OCI-LY1 (cell line): ENCODE data around the gene GADD45B.

Source experiments
- H2AFZ ChIP-seq: fragments of 200-600 bp; sonication (generic), shearing (Covaris generic); 2 replicates; pipeline ENCODE4 v1.6.0; 2014; ENCODE audit warnings: antibody characterized with exemption, mild to moderate bottlenecking, low read length
- H3F3A ChIP-seq: fragments of 200-600 bp; sonication (generic), shearing (Covaris generic); 2 replicates; pipeline ENCODE4 v1.6.0; 2014; ENCODE audit warnings: mild to moderate bottlenecking, antibody characterized with exemption, low read length, moderate library complexity; ENCODE audit not compliant: insufficient read depth
- H3K27ac ChIP-seq: fragments of 200-600 bp; sonication (generic); 2 replicates; pipeline ENCODE4 v1.5.1; 2014; ENCODE audit warnings: low read length, mixed run types, mild to moderate bottlenecking, low read depth; ENCODE audit not compliant: poor library complexity, severe bottlenecking
- H3K27me3 ChIP-seq: fragments of 200-600 bp; sonication (generic); 2 replicates; pipeline ENCODE4 v1.6.0; 2014; ENCODE audit warnings: antibody characterized with exemption, mild to moderate bottlenecking, low read length, moderate library complexity; ENCODE audit not compliant: insufficient read depth
- H3K36me3 ChIP-seq: fragments of 200-600 bp; sonication (generic); 2 replicates; pipeline ENCODE4 v1.6.1; 2014; ENCODE audit warnings: mild to moderate bottlenecking, antibody characterized with exemption, low read length, moderate library complexity, mixed read lengths; ENCODE audit not compliant: insufficient read depth
- H3K4me1 ChIP-seq: fragments of 200-600 bp; sonication (generic); 2 replicates; pipeline ENCODE4 v1.5.1; 2014; ENCODE audit warnings: mild to moderate bottlenecking, low read length, moderate library complexity; ENCODE audit not compliant: insufficient read depth, severe bottlenecking
- H3K4me2 ChIP-seq: fragments of 200-600 bp; sonication (generic), shearing (Covaris generic); 2 replicates; pipeline ENCODE4 v1.6.1; 2014; ENCODE audit warnings: low read length
- H3K4me3 ChIP-seq: fragments of 200-600 bp; sonication (generic); 2 replicates; pipeline ENCODE4 v1.5.1; 2014; ENCODE audit warnings: low read length, low read depth, mild to moderate bottlenecking, mixed read lengths; ENCODE audit not compliant: poor library complexity, severe bottlenecking
- H3K79me2 ChIP-seq: fragments of 200-600 bp; shearing (Covaris generic); 2 replicates; pipeline ENCODE4 v1.6.1; 2016; ENCODE audit warnings: mixed run types, low read length, mixed read lengths; ENCODE audit not compliant: insufficient read depth
- H3K9ac ChIP-seq: fragments of 200-600 bp; sonication (generic), shearing (Covaris generic); 2 replicates; pipeline ENCODE4 v1.6.1; 2014; ENCODE audit warnings: mild to moderate bottlenecking, low read length, mixed read lengths
- H3K9me2 ChIP-seq: fragments of 200-600 bp; sonication (generic), shearing (Covaris generic); 2 replicates; pipeline ENCODE4 v1.6.1; 2014; ENCODE audit warnings: low read depth, mild to moderate bottlenecking, low read length, mixed read lengths
- H3K9me3 ChIP-seq: fragments of 200-600 bp; shearing (Covaris generic); 2 replicates; pipeline ENCODE4 v1.6.1; 2014; ENCODE audit warnings: low read length, mixed read lengths
- H4K20me1 ChIP-seq: fragments of 200-600 bp; sonication (generic), shearing (Covaris generic); 2 replicates; pipeline ENCODE4 v1.6.0; 2016; ENCODE audit warnings: mild to moderate bottlenecking, low read length; ENCODE audit not compliant: insufficient read depth
- EZH2 ChIP-seq: fragments of 200-600 bp; sonication (generic), shearing (Covaris generic); IDR thresholded peaks from 2 replicates; pipeline ENCODE4 v1.8.0; 2017; ENCODE audit warnings: borderline replicate concordance, mixed run types, mild to moderate bottlenecking, antibody characterized with exemption, low read length, moderate library complexity, mixed read lengths
- TF ChIP-seq, protein P1 (sequence below): fragments of 200-600 bp; sonication (generic), shearing (Covaris generic); IDR thresholded peaks from 2 replicates; pipeline ENCODE4 v1.5.1; 2017; ENCODE audit warnings: mild to moderate bottlenecking, antibody characterized with exemption, low read length, moderate library complexity, mixed read lengths

The GADD45B gene

DNA sequence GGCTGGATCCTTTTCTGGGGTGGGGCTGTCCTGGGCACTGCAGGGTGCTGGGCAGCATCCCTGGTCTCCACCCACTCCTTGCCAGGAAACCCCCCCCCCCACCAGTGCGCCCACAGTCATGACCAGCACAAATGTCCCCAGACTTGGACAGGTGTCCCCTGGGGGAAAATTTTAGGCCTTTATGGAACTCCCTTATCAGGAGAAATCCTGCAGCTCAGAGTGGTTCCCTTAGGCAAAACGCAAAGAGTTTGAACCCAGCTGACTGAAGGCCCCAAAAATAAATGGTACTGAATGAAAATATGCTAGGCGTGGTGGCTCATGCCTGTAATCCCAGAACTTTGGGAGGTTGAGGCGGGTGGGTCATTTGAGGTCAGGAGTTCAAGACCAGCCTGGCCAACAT is 51.8 kb downstream of the GADD45B start:
- Histone ChIP-seq H3K36me3 (no peaks in the 10 kb centered on the region; the same call in 1 of the 2 replicates), H3K4me3 (no peak overlapping the region), H3K9me3 (peaks cover 3% of the 10 kb centered on the region), H3K4me1 (no peaks in the 10 kb centered on the region), H3K9me2 (no peaks in the 10 kb centered on the region), H3K79me2 (no peaks in the 10 kb centered on the region), H2AFZ (no peak overlapping the region), H4K20me1 (no peaks in the 10 kb centered on the region), H3K4me2 (no peak overlapping the region), H3K9ac (no peak overlapping the region), H3K27me3 (peaks cover 15% of the 10 kb centered on the region; the same call in 1 of the 2 replicates), H3F3A (no peaks in the 10 kb centered on the region), H3K27ac (no peak overlapping the region)
- no peak for TF ChIP-seq EZH2
- TF ChIP-seq, protein P1, sequence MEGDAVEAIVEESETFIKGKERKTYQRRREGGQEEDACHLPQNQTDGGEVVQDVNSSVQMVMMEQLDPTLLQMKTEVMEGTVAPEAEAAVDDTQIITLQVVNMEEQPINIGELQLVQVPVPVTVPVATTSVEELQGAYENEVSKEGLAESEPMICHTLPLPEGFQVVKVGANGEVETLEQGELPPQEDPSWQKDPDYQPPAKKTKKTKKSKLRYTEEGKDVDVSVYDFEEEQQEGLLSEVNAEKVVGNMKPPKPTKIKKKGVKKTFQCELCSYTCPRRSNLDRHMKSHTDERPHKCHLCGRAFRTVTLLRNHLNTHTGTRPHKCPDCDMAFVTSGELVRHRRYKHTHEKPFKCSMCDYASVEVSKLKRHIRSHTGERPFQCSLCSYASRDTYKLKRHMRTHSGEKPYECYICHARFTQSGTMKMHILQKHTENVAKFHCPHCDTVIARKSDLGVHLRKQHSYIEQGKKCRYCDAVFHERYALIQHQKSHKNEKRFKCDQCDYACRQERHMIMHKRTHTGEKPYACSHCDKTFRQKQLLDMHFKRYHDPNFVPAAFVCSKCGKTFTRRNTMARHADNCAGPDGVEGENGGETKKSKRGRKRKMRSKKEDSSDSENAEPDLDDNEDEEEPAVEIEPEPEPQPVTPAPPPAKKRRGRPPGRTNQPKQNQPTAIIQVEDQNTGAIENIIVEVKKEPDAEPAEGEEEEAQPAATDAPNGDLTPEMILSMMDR: no peak
